NB4 (cell line): ENCODE data around the gene LIN37.

Experiments used
- DNase-seq: peaks from one replicate; pipeline ENCODE4 v3.0.0; 2010; ENCODE audit warnings: low read depth
- H3K4me3 ChIP-seq: one replicate; pipeline ENCODE4 v1.5.1; 2011; ENCODE audit warnings: mild to moderate bottlenecking, low read depth, low read length, moderate library complexity
- MYC ChIP-seq: IDR thresholded peaks from 2 replicates; pipeline ENCODE4 v1.6.1; 2011; ENCODE audit warnings: low read depth, low read length
- POLR2A ChIP-seq: IDR thresholded peaks from 2 replicates; pipeline ENCODE4 v1.6.1; 2011; ENCODE audit warnings: mild to moderate bottlenecking; ENCODE audit not compliant: insufficient read length; ENCODE audit errors: extremely low read depth
- TF ChIP-seq, protein P1 (sequence below): IDR thresholded peaks from 2 replicates; pipeline ENCODE4 v1.6.1; 2011; ENCODE audit warnings: low read depth, low read length
- TF ChIP-seq, protein P2 (sequence below): IDR thresholded peaks from one replicate; pipeline ENCODE4 v1.5.1; 2012; ENCODE audit warnings: low read depth, low read length

LIN37 gene

DNA sequence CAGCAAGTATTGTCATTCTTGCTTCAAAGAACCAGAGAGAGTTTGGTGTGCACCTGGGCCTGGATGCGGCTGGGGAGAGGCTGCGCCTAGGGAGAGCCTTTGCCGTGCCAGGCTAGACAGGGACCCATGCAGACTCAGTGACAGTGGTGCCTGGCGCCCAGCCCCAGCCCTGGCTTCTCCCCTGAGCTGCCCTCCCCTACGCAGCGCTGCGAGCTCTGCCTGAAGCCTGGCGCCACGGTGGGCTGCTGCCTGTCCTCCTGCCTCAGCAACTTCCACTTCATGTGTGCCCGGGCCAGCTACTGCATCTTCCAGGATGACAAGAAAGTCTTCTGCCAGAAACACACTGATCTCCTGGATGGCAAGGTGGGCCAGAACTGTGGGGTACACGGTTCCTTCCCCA lies 18.6 kb upstream of the LIN37 start:
- TF ChIP-seq, protein P1, sequence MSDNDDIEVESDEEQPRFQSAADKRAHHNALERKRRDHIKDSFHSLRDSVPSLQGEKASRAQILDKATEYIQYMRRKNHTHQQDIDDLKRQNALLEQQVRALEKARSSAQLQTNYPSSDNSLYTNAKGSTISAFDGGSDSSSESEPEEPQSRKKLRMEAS, result no peak
- TF ChIP-seq MYC, result no peak
- no peak for TF ChIP-seq POLR2A
- TF ChIP-seq, protein P2, sequence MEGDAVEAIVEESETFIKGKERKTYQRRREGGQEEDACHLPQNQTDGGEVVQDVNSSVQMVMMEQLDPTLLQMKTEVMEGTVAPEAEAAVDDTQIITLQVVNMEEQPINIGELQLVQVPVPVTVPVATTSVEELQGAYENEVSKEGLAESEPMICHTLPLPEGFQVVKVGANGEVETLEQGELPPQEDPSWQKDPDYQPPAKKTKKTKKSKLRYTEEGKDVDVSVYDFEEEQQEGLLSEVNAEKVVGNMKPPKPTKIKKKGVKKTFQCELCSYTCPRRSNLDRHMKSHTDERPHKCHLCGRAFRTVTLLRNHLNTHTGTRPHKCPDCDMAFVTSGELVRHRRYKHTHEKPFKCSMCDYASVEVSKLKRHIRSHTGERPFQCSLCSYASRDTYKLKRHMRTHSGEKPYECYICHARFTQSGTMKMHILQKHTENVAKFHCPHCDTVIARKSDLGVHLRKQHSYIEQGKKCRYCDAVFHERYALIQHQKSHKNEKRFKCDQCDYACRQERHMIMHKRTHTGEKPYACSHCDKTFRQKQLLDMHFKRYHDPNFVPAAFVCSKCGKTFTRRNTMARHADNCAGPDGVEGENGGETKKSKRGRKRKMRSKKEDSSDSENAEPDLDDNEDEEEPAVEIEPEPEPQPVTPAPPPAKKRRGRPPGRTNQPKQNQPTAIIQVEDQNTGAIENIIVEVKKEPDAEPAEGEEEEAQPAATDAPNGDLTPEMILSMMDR, result no peak
- no peak overlapping the region for H3K4me3 ChIP-seq
- no peak for DNase-seq

DNA sequence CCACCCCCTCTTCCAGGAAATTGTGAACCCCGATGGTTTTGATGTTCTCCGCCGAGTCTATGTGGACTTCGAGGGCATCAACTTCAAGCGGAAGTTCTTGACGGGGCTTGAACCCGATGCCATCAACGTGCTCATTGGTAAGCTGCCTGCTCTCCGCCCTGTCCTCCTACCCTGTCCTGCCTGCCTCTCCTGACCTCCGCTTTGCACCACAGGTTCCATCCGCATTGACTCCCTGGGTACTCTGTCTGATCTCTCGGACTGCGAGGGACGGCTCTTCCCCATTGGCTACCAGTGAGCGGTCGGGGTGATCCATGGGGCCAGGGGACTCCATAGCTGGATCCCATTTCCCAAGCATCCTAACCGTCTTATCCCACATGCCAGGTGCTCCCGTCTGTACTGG lies 18.1 kb upstream of the LIN37 start:
- H3K4me3 ChIP-seq, result no peak overlapping the region
- TF ChIP-seq, protein P2, result no peak
- no peak for DNase-seq

DNA sequence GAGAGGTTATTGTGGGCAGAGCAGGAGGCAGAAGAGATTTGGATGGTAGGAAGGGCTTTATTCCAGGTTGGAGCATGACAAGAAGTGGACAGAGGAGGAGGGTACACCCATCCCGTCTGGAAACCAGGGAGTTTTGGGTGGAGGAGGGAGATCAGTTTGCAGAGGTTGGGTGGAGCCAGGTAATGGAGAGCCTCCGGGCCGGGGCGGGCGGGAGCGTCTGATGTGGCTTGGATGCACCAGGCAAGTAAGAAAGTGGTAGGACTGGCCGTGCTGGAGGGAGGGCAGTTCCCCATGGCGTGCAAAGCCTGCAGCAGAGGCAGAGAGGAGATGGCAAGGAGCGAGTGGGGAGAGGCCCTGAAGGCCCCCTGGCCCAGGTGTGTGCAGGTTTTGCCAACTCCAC lies 17.0 kb upstream of the LIN37 start:
- DNase-seq, result no peak
- no peak for TF ChIP-seq MYC
- TF ChIP-seq, protein P1, result no peak
- TF ChIP-seq, protein P2, result no peak
- TF ChIP-seq POLR2A, result no peak
- no peak overlapping the region for H3K4me3 ChIP-seq

DNA sequence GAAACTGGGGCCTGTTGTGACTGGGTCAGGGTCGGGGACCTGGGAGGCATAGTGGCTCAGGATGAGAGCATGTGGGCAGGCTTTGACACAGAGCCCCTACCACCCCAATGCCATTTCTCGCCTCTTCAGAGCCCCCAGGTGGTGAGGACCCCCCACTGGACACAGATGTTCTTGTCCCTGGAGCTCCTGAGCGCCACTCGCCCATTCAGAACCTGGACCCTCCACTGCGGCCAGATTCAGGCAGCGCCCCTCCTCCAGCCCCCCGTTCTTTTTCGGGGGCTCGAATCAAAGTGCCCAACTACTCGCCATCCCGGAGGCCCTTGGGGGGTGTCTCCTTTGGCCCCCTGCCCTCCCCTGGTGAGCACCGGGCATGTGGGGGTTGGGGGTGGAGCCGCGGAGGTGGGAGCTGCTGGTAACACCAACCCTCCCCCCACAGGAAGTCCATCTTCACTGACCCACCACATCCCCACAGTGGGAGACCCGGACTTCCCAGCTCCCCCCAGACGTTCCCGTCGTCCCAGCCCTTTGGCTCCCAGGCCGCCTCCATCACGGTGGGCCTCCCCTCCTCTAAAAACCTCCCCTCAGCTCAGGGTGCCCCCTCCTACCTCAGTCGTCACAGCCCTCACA lies 16.5 kb upstream of the LIN37 start:
- no peak overlapping the region for H3K4me3 ChIP-seq
- no peak for DNase-seq
- no peak for TF ChIP-seq MYC
- TF ChIP-seq, protein P2, result no peak
- TF ChIP-seq, protein P1, result no peak
- no peak for TF ChIP-seq POLR2A

DNA sequence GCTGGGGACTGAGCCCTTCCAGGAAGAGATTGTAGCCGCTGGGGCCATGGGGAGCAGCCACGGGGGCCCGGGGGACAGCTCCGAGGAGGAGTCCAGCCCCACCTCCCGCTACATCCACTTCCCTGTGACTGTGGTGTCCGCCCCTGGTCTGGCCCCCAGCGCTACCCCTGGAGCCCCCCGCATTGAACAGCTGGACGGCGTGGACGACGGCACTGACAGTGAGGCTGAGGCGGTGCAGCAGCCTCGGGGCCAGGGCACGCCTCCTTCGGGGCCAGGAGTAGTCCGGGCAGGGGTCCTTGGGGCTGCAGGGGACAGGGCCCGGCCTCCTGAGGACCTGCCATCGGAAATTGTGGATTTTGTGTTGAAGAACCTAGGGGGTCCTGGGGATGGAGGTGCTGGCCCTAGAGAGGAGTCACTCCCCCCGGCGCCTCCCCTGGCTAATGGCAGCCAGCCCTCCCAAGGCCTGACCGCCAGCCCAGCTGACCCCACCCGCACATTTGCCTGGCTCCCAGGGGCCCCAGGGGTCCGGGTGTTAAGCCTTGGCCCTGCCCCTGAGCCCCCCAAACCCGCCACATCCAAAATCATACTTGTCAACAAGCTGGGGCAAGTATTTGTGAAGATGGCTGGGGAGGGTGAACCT lies 15.7 kb upstream of the LIN37 start:
- TF ChIP-seq, protein P2, result no peak
- TF ChIP-seq POLR2A (no peak), MYC (no peak)
- TF ChIP-seq, protein P1, result no peak
- no peak overlapping the region for H3K4me3 ChIP-seq
- DNase-seq, result no peak
